Mesenchymal stem cell (in vitro differentiated cells and primary cell): ENCODE measurements around the gene ZSCAN1.
A peak's percentile ranks its signal among the peaks of the same experiment; 100 is the strongest.

Experiments used
- DNase-seq: peaks from one replicate; pipeline ENCODE4 v3.0.0-alpha.2; 2013
- H2AFZ ChIP-seq: one replicate; pipeline ENCODE4 v1.6.1; 2013; ENCODE audit warnings: low read depth, mild to moderate bottlenecking, control low read depth, inconsistent platforms, low read length, moderate library complexity
- H2AK5ac ChIP-seq: 2 replicates; pipeline ENCODE4 v1.6.1; 2013; ENCODE audit warnings: low read length, moderate library complexity, mild to moderate bottlenecking, inconsistent platforms; ENCODE audit not compliant: severe bottlenecking
- H2BK120ac ChIP-seq: one replicate; pipeline ENCODE4 v1.6.1; 2013; ENCODE audit warnings: low read depth, mild to moderate bottlenecking, inconsistent platforms, low read length, moderate library complexity
- H2BK12ac ChIP-seq, 2 experiments: one replicate each; pipeline ENCODE4 v1.6.1; 2013; ENCODE audit warnings: inconsistent platforms in 2 of 2, low read length in 2 of 2, mild to moderate bottlenecking in 2 of 2, moderate library complexity in 2 of 2, control low read depth in 1 of 2
- H2BK15ac ChIP-seq: one replicate; pipeline ENCODE4 v1.6.1; 2013; ENCODE audit warnings: mild to moderate bottlenecking, low read depth, inconsistent platforms; ENCODE audit not compliant: poor library complexity, severe bottlenecking
- H2BK5ac ChIP-seq: 2 replicates; pipeline ENCODE4 v1.6.1; 2013; ENCODE audit warnings: low read depth, mild to moderate bottlenecking, low read length, control low read depth, inconsistent platforms; ENCODE audit not compliant: poor library complexity, severe bottlenecking
- H3K14ac ChIP-seq, 2 experiments: one replicate each; pipeline ENCODE4 v1.6.1; 2013; ENCODE audit warnings: inconsistent platforms in 2 of 2, low read length in 2 of 2, control low read depth in 1 of 2, mild to moderate bottlenecking in 1 of 2, moderate library complexity in 1 of 2
- H3K18ac ChIP-seq, 2 experiments: one replicate each; pipeline ENCODE4 v1.6.1; 2013; ENCODE audit warnings: inconsistent platforms in 2 of 2, low read length in 2 of 2, control low read depth in 1 of 2, low read depth in 1 of 2, mild to moderate bottlenecking in 1 of 2
- H3K23ac ChIP-seq, 2 experiments: one replicate each; pipeline ENCODE4 v1.6.1; 2013; ENCODE audit warnings: inconsistent platforms in 2 of 2, low read length in 2 of 2, mild to moderate bottlenecking in 2 of 2, moderate library complexity in 2 of 2, control low read depth in 1 of 2
- H3K27ac ChIP-seq: 2 replicates; pipeline ENCODE4 v1.5.1; 2013; ENCODE audit warnings: mild to moderate bottlenecking, moderate library complexity, low read length, control low read depth, inconsistent platforms; ENCODE audit not compliant: poor library complexity, severe bottlenecking
- H3K27me3 ChIP-seq, 2 experiments: 2 replicates each; pipeline versions ENCODE4 v1.6.1 to v1.7.0; 2013; ENCODE audit warnings: low read length in 2 of 2, mild to moderate bottlenecking in 2 of 2, moderate library complexity in 2 of 2, control low read depth in 1 of 2, inconsistent platforms in 1 of 2; ENCODE audit not compliant: control insufficient read depth in 1 of 2, insufficient read depth in 1 of 2
- H3K36me3 ChIP-seq, 2 experiments: 2 replicates each; pipeline versions ENCODE4 v1.6.1 to v1.7.0; 2013; ENCODE audit warnings: low read length in 2 of 2, control low read depth in 1 of 2, inconsistent platforms in 1 of 2, low read depth in 1 of 2, mild to moderate bottlenecking in 1 of 2; ENCODE audit not compliant: insufficient read depth in 2 of 2, control insufficient read depth in 1 of 2
- H3K4ac ChIP-seq, 2 experiments: one replicate each; pipeline ENCODE4 v1.6.1; 2013; ENCODE audit warnings: inconsistent platforms in 2 of 2, low read length in 2 of 2, mild to moderate bottlenecking in 2 of 2, moderate library complexity in 2 of 2, control low read depth in 1 of 2, low read depth in 1 of 2
- H3K4me1 ChIP-seq: 2 replicates; pipeline ENCODE4 v1.6.1; 2013; ENCODE audit warnings: low read depth, low read length, control low read depth; ENCODE audit not compliant: control insufficient read depth, insufficient read depth
- H3K4me2 ChIP-seq: 2 replicates; pipeline ENCODE4 v1.6.1; 2013; ENCODE audit warnings: low read length, mild to moderate bottlenecking, inconsistent platforms; ENCODE audit not compliant: poor library complexity, severe bottlenecking
- H3K4me3 ChIP-seq, 2 experiments: 2 replicates each; pipeline versions ENCODE4 v1.5.1 to v1.7.0; 2013; ENCODE audit warnings: low read length in 2 of 2, mild to moderate bottlenecking in 2 of 2, control low read depth in 1 of 2, low read depth in 1 of 2; ENCODE audit not compliant: insufficient read depth in 1 of 2
- H3K79me1 ChIP-seq: replicated peaks from 2 replicates; pipeline ENCODE4 v1.6.1; 2013; ENCODE audit warnings: mild to moderate bottlenecking, control low read depth, low read length, inconsistent platforms; ENCODE audit not compliant: poor library complexity, severe bottlenecking
- H3K9ac ChIP-seq: 2 replicates; pipeline ENCODE4 v1.7.0; 2013; ENCODE audit warnings: mild to moderate bottlenecking, low read length, moderate library complexity
- H3K9me3 ChIP-seq: 2 replicates; pipeline ENCODE4 v1.7.0; 2013; ENCODE audit warnings: mild to moderate bottlenecking, low read length; ENCODE audit not compliant: control insufficient read depth
- H4K8ac ChIP-seq: one replicate; pipeline ENCODE4 v1.6.1; 2013; ENCODE audit warnings: inconsistent platforms, mild to moderate bottlenecking, low read length, moderate library complexity
- H4K91ac ChIP-seq: one replicate; pipeline ENCODE4 v1.6.1; 2013; ENCODE audit warnings: mild to moderate bottlenecking, low read length, inconsistent platforms
- WGBS: methylation state at CpG from one replicate; pipeline ENCODE4 v1.1.7; 2013; ENCODE audit warnings: mixed read lengths; 5-methylcytosine and 5-hydroxymethylcytosine counted together

Gene ZSCAN1

GRCh38 chr19:58040751-58041525 lies 7.1 kb downstream of the ZSCAN1 start:
- no peak overlapping the region for H2BK5ac ChIP-seq
- no peak overlapping the region for H3K27ac ChIP-seq
- no peak overlapping the region for H2BK15ac ChIP-seq
- H3K9ac ChIP-seq: no peak overlapping the region
- no peak overlapping the region for H2BK120ac ChIP-seq
- H3K4me1 ChIP-seq: no peaks in the 10 kb centered on the region
- H3K4me3 ChIP-seq: no peak overlapping the region
- H3K79me1 ChIP-seq: no peaks in the 10 kb centered on the region
- no peak overlapping the region for H2AK5ac ChIP-seq
- H3K14ac ChIP-seq: no peak overlapping the region
- no peak overlapping the region for H4K8ac ChIP-seq
- WGBS: 85% methylated on average over 21 of the region's 21 CpGs
- no peak overlapping the region for H3K23ac ChIP-seq
- no peak overlapping the region for H3K4ac ChIP-seq
- H3K4me2 ChIP-seq: no peak overlapping the region
- no peaks in the 10 kb centered on the region for H3K36me3 ChIP-seq
- H3K27me3 ChIP-seq: no peaks in the 10 kb centered on the region
- no peak for DNase-seq
- no peak overlapping the region for H2AFZ ChIP-seq
- no peak overlapping the region for H4K91ac ChIP-seq
- no peak overlapping the region for H2BK12ac ChIP-seq
- no peak overlapping the region for H3K18ac ChIP-seq
- peaks cover 32% of the 10 kb centered on the region for H3K9me3 ChIP-seq

GRCh38 chr19:58042495-58043340 lies 8.9 kb downstream of the ZSCAN1 start:
- no peaks in the 10 kb centered on the region for H3K27me3 ChIP-seq
- no peak overlapping the region for H3K27ac ChIP-seq
- no peak overlapping the region for H2BK15ac ChIP-seq
- DNase-seq: no peak
- no peak overlapping the region for H2BK12ac ChIP-seq
- no peak overlapping the region for H4K8ac ChIP-seq
- WGBS: 48% methylated on average over 52 of the region's 54 CpGs
- no peak overlapping the region for H3K4me2 ChIP-seq
- H3K9ac ChIP-seq: no peak overlapping the region
- H3K4me1 ChIP-seq: no peaks in the 10 kb centered on the region
- peak overlapping the region in 1 of 2 experiments; percentile 5 for H3K4me3 ChIP-seq
- H2AFZ ChIP-seq: peak overlapping the region; percentile 36
- no peaks in the 10 kb centered on the region for H3K36me3 ChIP-seq
- H3K4ac ChIP-seq: no peak overlapping the region
- no peak overlapping the region for H2BK120ac ChIP-seq
- H3K14ac ChIP-seq: no peak overlapping the region
- no peak overlapping the region for H2BK5ac ChIP-seq
- no peak overlapping the region for H3K18ac ChIP-seq
- H3K79me1 ChIP-seq: no peaks in the 10 kb centered on the region
- H4K91ac ChIP-seq: no peak overlapping the region
- no peak overlapping the region for H3K23ac ChIP-seq
- no peak overlapping the region for H2AK5ac ChIP-seq
- peaks cover 40% of the 10 kb centered on the region for H3K9me3 ChIP-seq

GRCh38 chr19:58044391-58044790 lies 10.6 kb downstream of the ZSCAN1 start:
- Histone ChIP-seq H2BK120ac (no peak overlapping the region), H2BK15ac (no peak overlapping the region), H3K4me2 (no peak overlapping the region), H3K4me3 (no peak overlapping the region), H3K9ac (no peak overlapping the region), H3K36me3 (no peaks in the 10 kb centered on the region), H3K18ac (no peak overlapping the region), H3K4me1 (no peaks in the 10 kb centered on the region), H3K27ac (no peak overlapping the region), H3K27me3 (no peaks in the 10 kb centered on the region), H3K14ac (no peak overlapping the region), H2AFZ (no peak overlapping the region), H3K9me3 (peaks cover 40% of the 10 kb centered on the region), H3K23ac (no peak overlapping the region), H2BK12ac (no peak overlapping the region), H3K4ac (no peak overlapping the region), H2BK5ac (no peak overlapping the region), H4K91ac (no peak overlapping the region), H4K8ac (no peak overlapping the region), H2AK5ac (no peak overlapping the region), H3K79me1 (no peaks in the 10 kb centered on the region)
- 97% methylated on average over 35 of the region's 42 CpGs for WGBS
- DNase-seq: no peak

GRCh38 chr19:58044886-58045285 lies 11.1 kb downstream of the ZSCAN1 start:
- Histone ChIP-seq H2AK5ac (no peak overlapping the region), H3K9ac (no peak overlapping the region), H4K91ac (no peak overlapping the region), H3K4me3 (no peak overlapping the region), H2BK12ac (no peak overlapping the region), H3K79me1 (no peaks in the 10 kb centered on the region), H3K18ac (no peak overlapping the region), H3K27me3 (no peaks in the 10 kb centered on the region), H3K36me3 (no peaks in the 10 kb centered on the region), H3K9me3 (peaks cover 44% of the 10 kb centered on the region), H3K23ac (no peak overlapping the region), H2AFZ (peak overlapping the region; percentile 5), H3K14ac (no peak overlapping the region), H3K4me2 (no peak overlapping the region), H3K27ac (no peak overlapping the region), H3K4ac (no peak overlapping the region), H2BK5ac (no peak overlapping the region), H2BK120ac (no peak overlapping the region), H2BK15ac (no peak overlapping the region), H4K8ac (no peak overlapping the region), H3K4me1 (no peaks in the 10 kb centered on the region)
- no peak for DNase-seq
- WGBS: 91% methylated on average over 26 of the region's 26 CpGs
